ENCODE measurements around the gene IZUMO2. TPM values are rescaled to one million over a fixed set of nuclear protein-coding genes. Genes with fewer than 3 reads are reported as not detected.

IZUMO2 gene
- total and polyA plus RNA-seq, 2 experiments from 2014 or later, result not detected

- Histone ChIP-seq H2AFZ (no peak overlapping the region), H3K9me2 (replicated peaks; ENCODE audit: insufficient read depth) (no peaks in the 10 kb centered on the region), H4K20me1 (ENCODE audit: insufficient read depth, poor library complexity, severe bottlenecking) (no peaks in the 10 kb centered on the region), H3K4me1 (ENCODE audit: insufficient read depth) (no peaks in the 10 kb centered on the region), H3K4me2 (no peak overlapping the region), H3K9me3 (ENCODE audit: low read depth) (no peaks in the 10 kb centered on the region), H3K27ac (peak overlapping the region; percentile 71), H3K27me3 (no peaks in the 10 kb centered on the region), H3K36me3 (replicated peaks; ENCODE audit: insufficient read depth, low read depth) (no peaks in the 10 kb centered on the region), H3K4me3 (no peak overlapping the region), H3K79me2 (no peaks in the 10 kb centered on the region)
- WGBS (ENCODE audit: low lambda C conversion rate, missing lambda C conversion rate), result 67% methylated on average over 9 of the region's 9 CpGs
- no peak for DNase-seq (ENCODE audit: low spot score)
- no peak for TF ChIP-seq EZH2phosphoT487 (IDR thresholded peaks at IDR 0.05; ENCODE audit: low read depth, severe bottlenecking, unreplicated experiment)
- no peak for TF ChIP-seq CTCF (IDR thresholded peaks at IDR 0.05; ENCODE audit: poor library complexity)
Observed at GRCh38 chr19:50178859-50179537, 15.9 kb upstream of the IZUMO2 start.

- no peaks in the 10 kb centered on the region for H3K36me3 ChIP-seq (replicated peaks; ENCODE audit: insufficient read depth, low read depth)
- no peaks in the 10 kb centered on the region for H3K9me3 ChIP-seq (ENCODE audit: low read depth)
- no peak for TF ChIP-seq EZH2phosphoT487 (IDR thresholded peaks at IDR 0.05; ENCODE audit: low read depth, severe bottlenecking, unreplicated experiment)
- no peak for TF ChIP-seq EZH2 (IDR thresholded peaks at IDR 0.05; ENCODE audit: borderline replicate concordance)
- no peak for TF ChIP-seq CTCF (IDR thresholded peaks at IDR 0.05; ENCODE audit: poor library complexity)
- H3K4me2 ChIP-seq, result no peak overlapping the region
- H3K27ac ChIP-seq, result peak overlapping the region; percentile 71
- WGBS (ENCODE audit: low lambda C conversion rate, missing lambda C conversion rate), result 71% methylated on average over 1 of the region's 1 CpG
- H3K4me1 ChIP-seq (ENCODE audit: insufficient read depth), result no peaks in the 10 kb centered on the region
- no peaks in the 10 kb centered on the region for H3K27me3 ChIP-seq
- H4K20me1 ChIP-seq (ENCODE audit: insufficient read depth, poor library complexity, severe bottlenecking), result no peaks in the 10 kb centered on the region
- H3K9me2 ChIP-seq (replicated peaks; ENCODE audit: insufficient read depth), result no peaks in the 10 kb centered on the region
- H3K79me2 ChIP-seq, result no peaks in the 10 kb centered on the region
- no peak overlapping the region for H3K4me3 ChIP-seq
- H2AFZ ChIP-seq, result no peak overlapping the region
- DNase-seq (ENCODE audit: low spot score), result no peak
Observed at GRCh38 chr19:50178320-50178719, 15.2 kb upstream of the IZUMO2 start.

- no peaks in the 10 kb centered on the region for H3K9me3 ChIP-seq (ENCODE audit: low read depth)
- H4K20me1 ChIP-seq (ENCODE audit: insufficient read depth, poor library complexity, severe bottlenecking), result no peaks in the 10 kb centered on the region
- WGBS (ENCODE audit: low lambda C conversion rate, missing lambda C conversion rate), result 87% methylated on average over 9 of the region's 9 CpGs
- H3K4me3 ChIP-seq, result no peak overlapping the region
- no peaks in the 10 kb centered on the region for H3K36me3 ChIP-seq (replicated peaks; ENCODE audit: insufficient read depth, low read depth)
- H3K9me2 ChIP-seq (replicated peaks; ENCODE audit: insufficient read depth), result no peaks in the 10 kb centered on the region
- TF ChIP-seq EZH2phosphoT487 (IDR thresholded peaks at IDR 0.05; ENCODE audit: low read depth, severe bottlenecking, unreplicated experiment) (no peak), CTCF (IDR thresholded peaks at IDR 0.05; ENCODE audit: poor library complexity) (no peak), EZH2 (IDR thresholded peaks at IDR 0.05; ENCODE audit: borderline replicate concordance) (no peak)
- H3K79me2 ChIP-seq, result no peaks in the 10 kb centered on the region
- no peaks in the 10 kb centered on the region for H3K27me3 ChIP-seq
- no peak for DNase-seq (ENCODE audit: low spot score)
- H3K27ac ChIP-seq, result no peak overlapping the region
- H2AFZ ChIP-seq, result no peak overlapping the region
- H3K4me2 ChIP-seq, result no peak overlapping the region
- no peaks in the 10 kb centered on the region for H3K4me1 ChIP-seq (ENCODE audit: insufficient read depth)
Observed at GRCh38 chr19:50176775-50177174, 13.7 kb upstream of the IZUMO2 start.

Measured in hepatocyte (in vitro differentiated cells).